Hematopoietic multipotent progenitor cell treated with erythropoietin and hydrocortisone succinate and interleukin-3 and kit ligand, for 6 days (in vitro differentiated cells): ENCODE measurements around the gene SLC9A1.

Experiments used
- DNase-seq: peaks from one replicate; pipeline ENCODE4 v3.0.0-alpha.2; 2015

Gene SLC9A1

GRCh38 chr1:27101696-27102095 lies 53.2 kb downstream of the SLC9A1 start:
- DNase-seq, result no peak

GRCh38 chr1:27101054-27101491 lies 53.9 kb downstream of the SLC9A1 start:
- no peak for DNase-seq

GRCh38 chr1:27100335-27101053 lies 54.4 kb downstream of the SLC9A1 start:
- no peak for DNase-seq

GRCh38 chr1:27099587-27100334 lies 55.2 kb downstream of the SLC9A1 start:
- peak; percentile 66 for DNase-seq

- peak; percentile 82 for DNase-seq
Measured at GRCh38 chr1:27099135-27099586, 55.8 kb downstream of the SLC9A1 start.

- DNase-seq, result peak; percentile 44
Measured at GRCh38 chr1:27098431-27099134, 56.3 kb downstream of the SLC9A1 start.

- peak; percentile 91 for DNase-seq
Measured at GRCh38 chr1:27097484-27097917, 57.4 kb downstream of the SLC9A1 start.

- DNase-seq, result no peak
Measured at GRCh38 chr1:27095576-27095975, 59.3 kb downstream of the SLC9A1 start.

- DNase-seq, result no peak
Measured at GRCh38 chr1:27092888-27093287, 62.0 kb downstream of the SLC9A1 start.

GRCh38 chr1:27090911-27091310 lies 64.0 kb downstream of the SLC9A1 start:
- DNase-seq, result no peak

- no peak for DNase-seq
Measured at GRCh38 chr1:27087371-27088220, 67.3 kb downstream of the SLC9A1 start.

- DNase-seq, result no peak
Measured at GRCh38 chr1:27086628-27087027, 68.3 kb downstream of the SLC9A1 start.

- DNase-seq, result no peak
Measured at GRCh38 chr1:27086026-27086425, 68.9 kb downstream of the SLC9A1 start.

GRCh38 chr1:27084107-27084506 lies 70.8 kb downstream of the SLC9A1 start:
- no peak for DNase-seq

GRCh38 chr1:27077968-27078367 lies 77.0 kb downstream of the SLC9A1 start:
- no peak for DNase-seq

- DNase-seq, result no peak
Measured at GRCh38 chr1:27076803-27077202, 78.1 kb downstream of the SLC9A1 start.

GRCh38 chr1:27074175-27074780 lies 80.6 kb downstream of the SLC9A1 start:
- DNase-seq, result peak; percentile 96

- DNase-seq, result peak; percentile 40
Measured at GRCh38 chr1:27071049-27071416, 83.9 kb downstream of the SLC9A1 start.

- DNase-seq, result no peak
Measured at GRCh38 chr1:27070390-27071048, 84.4 kb downstream of the SLC9A1 start.

- DNase-seq, result no peak
Measured at GRCh38 chr1:27068922-27069321, 86.0 kb downstream of the SLC9A1 start.

GRCh38 chr1:27065999-27066630 lies 88.8 kb downstream of the SLC9A1 start:
- no peak for DNase-seq
